ENCODE data around the gene TBL1XR1.

- TF ChIP-seq YY1 (IDR thresholded peaks at IDR 0.05; ENCODE audit: extremely low read depth, insufficient replicate concordance, low read depth, low read length) (no peak), EGR1 (IDR thresholded peaks at IDR 0.05; ENCODE audit: low read depth) (no peak), POLR2AphosphoS5 (IDR thresholded peaks at IDR 0.05; ENCODE audit: low read depth, low read length) (no peak), CTCF (IDR thresholded peaks at IDR 0.05 in 2 of 3, conservative IDR thresholded peaks at IDR 0.05 in 1 of 3; ENCODE audit: borderline replicate concordance in 1 of 3, insufficient read depth in 1 of 3, low read depth in 2 of 3, low read length in 2 of 3) (no peak), POLR2A (IDR thresholded peaks at IDR 0.05; ENCODE audit: borderline replicate concordance, extremely low read depth, insufficient read depth, insufficient read length) (no peak), EZH2 (IDR thresholded peaks at IDR 0.05) (no peak), ZFX (IDR thresholded peaks at IDR 0.05) (no peak), JUND (IDR thresholded peaks at IDR 0.05) (no peak), EZH2phosphoT487 (IDR thresholded peaks at IDR 0.05; ENCODE audit: borderline replicate concordance) (no peak), ZNF274 (IDR thresholded peaks at IDR 0.05; ENCODE audit: low read depth, low read length) (no peak), ATF3 (IDR thresholded peaks at IDR 0.05) (no peak), FOSL1 (IDR thresholded peaks at IDR 0.05; ENCODE audit: low read depth) (no peak)
- TF ChIP-seq, protein P1, sequence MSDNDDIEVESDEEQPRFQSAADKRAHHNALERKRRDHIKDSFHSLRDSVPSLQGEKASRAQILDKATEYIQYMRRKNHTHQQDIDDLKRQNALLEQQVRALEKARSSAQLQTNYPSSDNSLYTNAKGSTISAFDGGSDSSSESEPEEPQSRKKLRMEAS (IDR thresholded peaks at IDR 0.05), result no peak
Observed at GRCh38 chr3:177194299-177194698, 3.0 kb downstream of the TBL1XR1 start.

All from HCT116 (cell line).